Suprapubic skin (tissue), 4 donors: ENCODE results near the gene IRF8. TPM values are rescaled to one million over a fixed set of nuclear protein-coding genes. Genes with fewer than 3 reads are reported as not detected.
A peak's percentile ranks its signal among the peaks of the same experiment; 100 is the strongest.

Experiments used
- DNase-seq, 2 donors: peaks; one replicate each; pipeline ENCODE4 v3.0.0-alpha.2; 2019; ENCODE audit warnings: low spot score in 2 of 2
- H3K27ac ChIP-seq: fragments of 200-600 bp; sonication (generic); one replicate; pipeline ENCODE4 v1.5.1; 2019
- H3K27me3 ChIP-seq: fragments of 200-600 bp; sonication (generic); one replicate; pipeline ENCODE4 v1.5.1; 2019
- H3K36me3 ChIP-seq: fragments of 200-600 bp; sonication (generic); one replicate; pipeline ENCODE4 v1.5.1; 2019
- H3K4me1 ChIP-seq: fragments of 200-600 bp; sonication (generic); one replicate; pipeline ENCODE4 v1.5.1; 2019
- H3K4me3 ChIP-seq: fragments of 200-600 bp; sonication (generic); one replicate; pipeline ENCODE4 v1.5.1; 2019; ENCODE audit warnings: mild to moderate bottlenecking
- H3K9me3 ChIP-seq: fragments of 200-600 bp; sonication (generic); one replicate; pipeline ENCODE4 v1.5.1; 2019
- EP300 ChIP-seq: sonication (generic); formaldehyde crosslinking; IDR thresholded peaks from one replicate; pipeline ENCODE4 v1.6.1; 2017; ENCODE audit warnings: antibody characterized with exemption
- POLR2A ChIP-seq, 2 donors: fragments of 450-650 bp; IDR thresholded peaks; one replicate each; pipeline ENCODE4 v1.6.1; 2017; ENCODE audit warnings: antibody characterized with exemption in 2 of 2, mild to moderate bottlenecking in 2 of 2, moderate library complexity in 2 of 2
- POLR2AphosphoS5 ChIP-seq, 3 donors: sonication (generic); formaldehyde crosslinking; IDR thresholded peaks; one replicate each; pipeline ENCODE4 v1.6.1; 2017; ENCODE audit warnings: antibody characterized with exemption in 3 of 3
- WGBS: methylation state at CpG from one replicate; pipeline ENCODE4 v1.1.5; 2018; 5-methylcytosine and 5-hydroxymethylcytosine counted together
- total RNA-seq, 4 donors: library from RNA; depleted of rRNA; stranded (reverse); fragments of >200 nt; gene quantifications; one replicate each; pipeline ENCODE4 v1.1.0, GENCODE V29; 2016
- TF ChIP-seq, protein P1 (sequence below), 2 donors: fragments of 200-600 bp in 1 of 2; fragments of 450-650 bp in 1 of 2; sonication (generic) in 1 of 2; IDR thresholded peaks; one replicate each; pipeline ENCODE4 v1.5.1; 2016 to 2019; ENCODE audit warnings: antibody characterized with exemption in 2 of 2, mild to moderate bottlenecking in 1 of 2, moderate library complexity in 1 of 2

Gene IRF8
- total RNA-seq, 4 donors from 2014 or later = 3.5 to 13.3 (median 5.7) TPM

GRCh38 chr16:85946541-85947124, 47.7 kb downstream of the IRF8 start:
- Histone ChIP-seq H3K27me3 (peaks cover 58% of the 10 kb centered on the region), H3K4me3 (no peak overlapping the region), H3K4me1 (no peaks in the 10 kb centered on the region), H3K9me3 (no peaks in the 10 kb centered on the region), H3K36me3 (no peaks in the 10 kb centered on the region), H3K27ac (no peak overlapping the region)
- DNase-seq = no peak
- TF ChIP-seq POLR2AphosphoS5 (IDR thresholded peaks at IDR 0.05) = no peak
- no peak for TF ChIP-seq POLR2A (IDR thresholded peaks at IDR 0.05)
- TF ChIP-seq EP300 = no peak
- TF ChIP-seq, protein P1, sequence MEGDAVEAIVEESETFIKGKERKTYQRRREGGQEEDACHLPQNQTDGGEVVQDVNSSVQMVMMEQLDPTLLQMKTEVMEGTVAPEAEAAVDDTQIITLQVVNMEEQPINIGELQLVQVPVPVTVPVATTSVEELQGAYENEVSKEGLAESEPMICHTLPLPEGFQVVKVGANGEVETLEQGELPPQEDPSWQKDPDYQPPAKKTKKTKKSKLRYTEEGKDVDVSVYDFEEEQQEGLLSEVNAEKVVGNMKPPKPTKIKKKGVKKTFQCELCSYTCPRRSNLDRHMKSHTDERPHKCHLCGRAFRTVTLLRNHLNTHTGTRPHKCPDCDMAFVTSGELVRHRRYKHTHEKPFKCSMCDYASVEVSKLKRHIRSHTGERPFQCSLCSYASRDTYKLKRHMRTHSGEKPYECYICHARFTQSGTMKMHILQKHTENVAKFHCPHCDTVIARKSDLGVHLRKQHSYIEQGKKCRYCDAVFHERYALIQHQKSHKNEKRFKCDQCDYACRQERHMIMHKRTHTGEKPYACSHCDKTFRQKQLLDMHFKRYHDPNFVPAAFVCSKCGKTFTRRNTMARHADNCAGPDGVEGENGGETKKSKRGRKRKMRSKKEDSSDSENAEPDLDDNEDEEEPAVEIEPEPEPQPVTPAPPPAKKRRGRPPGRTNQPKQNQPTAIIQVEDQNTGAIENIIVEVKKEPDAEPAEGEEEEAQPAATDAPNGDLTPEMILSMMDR (IDR thresholded peaks at IDR 0.05) = no peak
- WGBS = 66% methylated on average over 13 of the region's 13 CpGs

DNA sequence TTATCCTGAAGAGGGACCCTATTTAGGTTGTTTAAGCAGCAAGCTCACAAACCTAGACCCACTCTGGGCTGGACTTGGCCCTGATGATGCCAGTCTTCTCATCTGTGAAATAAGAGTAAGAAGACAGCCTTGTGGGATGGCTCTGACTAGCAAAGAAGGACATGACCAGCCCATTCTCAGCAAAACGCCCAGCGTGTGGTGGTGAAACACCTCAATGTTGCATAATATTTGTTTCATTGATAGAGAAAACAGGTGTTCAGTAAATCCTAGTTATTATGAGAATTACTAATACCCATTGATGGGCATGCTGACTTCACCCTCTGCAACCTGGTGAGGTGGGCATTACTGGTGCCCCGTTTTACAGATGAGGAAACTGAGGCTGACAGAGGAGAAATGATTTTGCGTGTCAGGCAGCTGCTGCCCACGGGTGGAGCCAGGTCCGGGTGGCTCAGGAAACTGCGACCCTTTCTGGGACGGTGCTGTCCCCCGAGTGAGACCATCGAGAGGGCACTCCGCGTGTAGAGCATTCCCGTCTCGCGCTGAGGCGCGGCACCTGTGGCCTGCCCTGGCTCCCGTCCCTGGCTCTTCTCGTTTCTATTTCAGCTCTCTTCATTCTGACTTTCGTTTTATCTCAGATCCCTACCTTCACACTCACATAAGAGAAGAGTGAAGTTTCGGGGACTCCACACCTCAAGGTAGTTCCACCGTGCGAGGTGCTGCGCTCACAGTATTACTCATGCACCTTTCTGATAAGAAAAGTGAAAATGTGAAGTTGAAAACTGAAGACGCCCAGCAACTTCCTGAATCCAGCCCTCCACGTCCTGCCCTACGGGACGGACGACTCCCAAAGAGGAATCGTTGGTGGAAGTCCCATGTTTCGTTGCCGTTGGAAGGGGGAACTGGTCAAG, 48.5 kb downstream of the IRF8 start:
- TF ChIP-seq EP300 = no peak
- no peak for TF ChIP-seq POLR2AphosphoS5 (IDR thresholded peaks at IDR 0.05)
- Histone ChIP-seq H3K27me3 (peaks cover 61% of the 10 kb centered on the region), H3K27ac (no peak overlapping the region), H3K4me1 (no peaks in the 10 kb centered on the region), H3K9me3 (no peaks in the 10 kb centered on the region), H3K36me3 (no peaks in the 10 kb centered on the region), H3K4me3 (peak overlapping the region; percentile 7)
- no peak for DNase-seq
- WGBS = 73% methylated on average over 32 of the region's 32 CpGs

GRCh38 chr16:85948138-85948509, 49.2 kb downstream of the IRF8 start:
- DNase-seq = no peak
- Histone ChIP-seq H3K36me3 (no peaks in the 10 kb centered on the region), H3K27ac (no peak overlapping the region), H3K4me1 (no peaks in the 10 kb centered on the region), H3K9me3 (no peaks in the 10 kb centered on the region), H3K27me3 (peaks cover 63% of the 10 kb centered on the region), H3K4me3 (peak overlapping the region; percentile 7)
- 77% methylated on average over 12 of the region's 20 CpGs for WGBS
- TF ChIP-seq, protein P1 (IDR thresholded peaks at IDR 0.05) = no peak
- TF ChIP-seq POLR2A (IDR thresholded peaks at IDR 0.05) = no peak
- TF ChIP-seq EP300 = no peak
- no peak for TF ChIP-seq POLR2AphosphoS5 (IDR thresholded peaks at IDR 0.05)

GRCh38 chr16:85948616-85949265, 49.8 kb downstream of the IRF8 start:
- WGBS = 80% methylated on average over 14 of the region's 14 CpGs
- TF ChIP-seq, protein P1 (IDR thresholded peaks at IDR 0.05) = no peak
- TF ChIP-seq POLR2A (IDR thresholded peaks at IDR 0.05) (no peak), EP300 (no peak), POLR2AphosphoS5 (IDR thresholded peaks at IDR 0.05) (no peak)
- H3K4me3 ChIP-seq = no peak overlapping the region

DNA sequence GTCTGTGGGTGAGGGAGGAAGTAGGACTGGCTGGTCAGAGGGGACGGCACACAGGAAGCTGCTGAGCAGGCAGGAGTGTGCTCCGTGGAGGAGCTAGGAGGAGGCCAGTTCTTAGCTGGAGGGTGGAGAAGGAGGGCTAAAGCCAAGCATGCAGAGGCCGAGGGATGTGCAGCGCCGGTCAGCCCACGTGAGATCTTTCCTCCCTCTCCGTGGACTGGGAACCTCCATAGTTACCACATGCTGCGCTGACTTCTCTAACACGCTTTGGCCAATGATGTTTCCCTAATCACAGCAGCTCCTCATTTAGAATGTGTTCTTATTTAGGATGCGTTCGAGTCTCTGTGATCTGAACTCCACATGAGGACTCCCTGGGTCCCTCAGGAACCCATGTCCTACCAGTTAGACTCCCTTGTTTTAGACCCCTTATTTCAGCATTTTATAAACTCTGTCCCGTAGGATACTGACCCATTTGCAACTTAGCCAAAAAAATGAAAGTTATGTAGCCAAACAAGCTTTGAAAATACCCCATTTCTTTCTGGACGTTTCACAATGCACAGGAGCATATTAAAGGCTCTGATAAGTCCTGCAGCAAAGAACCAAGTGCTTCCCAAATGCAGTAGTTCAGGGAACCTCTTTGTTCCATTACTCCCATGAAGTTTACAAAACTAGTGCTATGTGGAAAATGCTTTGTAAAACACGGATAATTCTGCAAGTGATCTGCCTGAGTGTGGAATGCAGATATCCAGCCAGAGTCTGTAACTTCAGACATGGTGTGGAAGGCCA, 51.4 kb downstream of the IRF8 start:
- H3K9me3 ChIP-seq = no peaks in the 10 kb centered on the region
- no peaks in the 10 kb centered on the region for H3K36me3 ChIP-seq
- no peak overlapping the region for H3K27ac ChIP-seq
- 59% methylated on average over 11 of the region's 14 CpGs for WGBS
- no peaks in the 10 kb centered on the region for H3K4me1 ChIP-seq
- TF ChIP-seq EP300 (no peak), POLR2A (IDR thresholded peaks at IDR 0.05) (no peak), POLR2AphosphoS5 (IDR thresholded peaks at IDR 0.05) (no peak)
- TF ChIP-seq, protein P1 (IDR thresholded peaks at IDR 0.05) = no peak
- H3K4me3 ChIP-seq = no peak overlapping the region
- no peak for DNase-seq
- peaks cover 72% of the 10 kb centered on the region for H3K27me3 ChIP-seq

More at GRCh38 chr16:85948616-85949265, 49.8 kb downstream of the IRF8 start:
- Histone ChIP-seq H3K36me3 (no peaks in the 10 kb centered on the region), H3K9me3 (no peaks in the 10 kb centered on the region), H3K27ac (no peak overlapping the region), H3K4me1 (no peaks in the 10 kb centered on the region), H3K27me3 (peaks cover 69% of the 10 kb centered on the region)
- DNase-seq = no peak
